ENCODE results near the gene GPR84.
A peak's percentile ranks its signal among the peaks of the same experiment; 100 is the strongest.

The GPR84 gene

DNA sequence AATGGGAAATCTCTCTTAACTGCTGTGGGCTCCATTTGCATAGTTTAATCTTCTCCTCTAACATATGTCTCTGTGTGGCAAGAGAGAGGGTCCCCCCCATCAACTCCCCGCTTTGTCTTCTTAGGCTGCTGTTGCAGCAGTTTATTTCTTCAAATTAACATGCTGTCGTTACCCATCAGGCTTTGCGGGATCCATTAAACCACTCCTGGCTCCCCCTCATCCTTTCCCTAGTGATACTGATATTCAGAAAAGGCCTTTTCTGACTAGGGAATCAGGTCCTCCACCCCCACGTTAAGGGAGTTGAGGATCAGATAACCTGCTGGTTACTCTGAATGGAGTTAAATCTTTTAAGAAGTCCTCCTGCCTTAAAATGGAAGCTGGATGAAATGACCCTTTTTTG lies 15.2 kb downstream of the GPR84 start:
- Histone ChIP-seq H3K4me2 (ENCODE audit: low read length) (no peak overlapping the region), H3K36me3 (ENCODE audit: control insufficient read depth, insufficient read depth, low read length) (peaks cover 11% of the 10 kb centered on the region), H3K56ac (ENCODE audit: low read length) (no peak overlapping the region), H3K18ac (ENCODE audit: low read length) (no peak overlapping the region), H3K79me2 (ENCODE audit: control insufficient read depth, insufficient read depth, low read length) (no peaks in the 10 kb centered on the region), H2BK5ac (ENCODE audit: low read length) (no peak overlapping the region), H3K27me3 (ENCODE audit: insufficient read depth, low read length, poor library complexity) (no peaks in the 10 kb centered on the region), H2AK5ac (ENCODE audit: low read length) (no peak overlapping the region), H3K27ac (ENCODE audit: low read depth, low read length) (no peak overlapping the region), H3K4me1 (ENCODE audit: control insufficient read depth, low read depth, low read length) (peaks cover 18% of the 10 kb centered on the region), H3K4ac (ENCODE audit: low read depth, low read length) (no peak overlapping the region), H2BK15ac (replicated peaks; ENCODE audit: low read depth) (no peak overlapping the region), H3K4me3 (ENCODE audit: low read length) (no peak overlapping the region), H4K8ac (ENCODE audit: low read depth, low read length) (no peak overlapping the region), H3K9ac (ENCODE audit: low read length) (no peak overlapping the region), H2BK120ac (ENCODE audit: low read depth, low read length) (no peak overlapping the region), H4K5ac (ENCODE audit: low read length) (no peak overlapping the region), H3K79me1 (ENCODE audit: low read length) (no peaks in the 10 kb centered on the region), H3K23ac (ENCODE audit: low read length) (no peak overlapping the region)
- no CpG with 5 or more reads among the region's 4 CpGs for WGBS (ENCODE audit: extremely low coverage, insufficient coverage, low lambda C conversion rate)
- no peak for DNase-seq

GRCh38 chr12:54341378-54342300 lies 22.6 kb downstream of the GPR84 start:
- no peak overlapping the region for H3K4ac ChIP-seq (ENCODE audit: low read depth, low read length)
- H3K27me3 ChIP-seq (ENCODE audit: insufficient read depth, low read length, poor library complexity) = no peaks in the 10 kb centered on the region
- no peak overlapping the region for H2BK120ac ChIP-seq (ENCODE audit: low read depth, low read length)
- H3K79me2 ChIP-seq (ENCODE audit: control insufficient read depth, insufficient read depth, low read length) = no peaks in the 10 kb centered on the region
- peaks cover 7% of the 10 kb centered on the region for H3K79me1 ChIP-seq (ENCODE audit: low read length)
- no peak overlapping the region for H4K8ac ChIP-seq (ENCODE audit: low read depth, low read length)
- no peak overlapping the region for H4K5ac ChIP-seq (ENCODE audit: low read length)
- no peak overlapping the region for H3K56ac ChIP-seq (ENCODE audit: low read length)
- H3K4me3 ChIP-seq (ENCODE audit: low read length) = no peak overlapping the region
- peaks cover 10% of the 10 kb centered on the region for H3K4me1 ChIP-seq (ENCODE audit: control insufficient read depth, low read depth, low read length)
- H2BK5ac ChIP-seq (ENCODE audit: low read length) = no peak overlapping the region
- H3K18ac ChIP-seq (ENCODE audit: low read length) = no peak overlapping the region
- H3K23ac ChIP-seq (ENCODE audit: low read length) = no peak overlapping the region
- WGBS (ENCODE audit: extremely low coverage, insufficient coverage, low lambda C conversion rate) = no CpG with 5 or more reads among the region's 9 CpGs
- no peak overlapping the region for H3K4me2 ChIP-seq (ENCODE audit: low read length)
- no peak overlapping the region for H2BK15ac ChIP-seq (replicated peaks; ENCODE audit: low read depth)
- H2AK5ac ChIP-seq (ENCODE audit: low read length) = no peak overlapping the region
- H3K27ac ChIP-seq (ENCODE audit: low read depth, low read length) = peak overlapping the region; percentile 46
- H3K9ac ChIP-seq (ENCODE audit: low read length) = no peak overlapping the region
- no peak for DNase-seq
- H3K36me3 ChIP-seq (ENCODE audit: control insufficient read depth, insufficient read depth, low read length) = peaks cover 2% of the 10 kb centered on the region

DNA sequence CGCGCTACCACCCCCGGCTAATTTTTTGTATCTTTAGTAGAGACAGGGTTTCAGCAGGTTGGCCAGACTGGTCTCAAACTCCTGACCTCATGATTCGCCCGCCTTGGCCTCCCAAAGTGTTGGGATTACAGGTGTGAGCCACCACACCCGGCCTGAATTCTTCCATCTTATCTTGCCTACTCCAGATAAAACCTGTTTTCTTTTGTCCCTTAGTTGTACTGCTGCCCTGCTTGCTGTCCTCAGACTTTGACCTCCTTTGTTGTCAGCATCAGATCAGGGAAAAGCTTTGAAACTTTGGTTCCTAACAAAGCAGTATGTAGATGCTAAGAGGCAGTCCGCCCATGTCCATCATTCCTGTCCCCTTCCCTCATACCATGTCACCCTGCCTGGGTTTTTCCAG lies 23.4 kb downstream of the GPR84 start:
- Histone ChIP-seq H4K8ac (ENCODE audit: low read depth, low read length) (no peak overlapping the region), H3K79me1 (ENCODE audit: low read length) (peaks cover 7% of the 10 kb centered on the region), H3K23ac (ENCODE audit: low read length) (no peak overlapping the region), H2BK15ac (replicated peaks; ENCODE audit: low read depth) (no peak overlapping the region), H3K9ac (ENCODE audit: low read length) (no peak overlapping the region), H4K5ac (ENCODE audit: low read length) (no peak overlapping the region), H3K79me2 (ENCODE audit: control insufficient read depth, insufficient read depth, low read length) (no peaks in the 10 kb centered on the region), H3K18ac (ENCODE audit: low read length) (no peak overlapping the region), H3K27me3 (ENCODE audit: insufficient read depth, low read length, poor library complexity) (no peaks in the 10 kb centered on the region), H3K56ac (ENCODE audit: low read length) (no peak overlapping the region), H2AK5ac (ENCODE audit: low read length) (no peak overlapping the region), H2BK120ac (ENCODE audit: low read depth, low read length) (no peak overlapping the region), H3K4me3 (ENCODE audit: low read length) (no peak overlapping the region), H3K4ac (ENCODE audit: low read depth, low read length) (no peak overlapping the region), H3K36me3 (ENCODE audit: control insufficient read depth, insufficient read depth, low read length) (peaks cover 2% of the 10 kb centered on the region), H3K27ac (ENCODE audit: low read depth, low read length) (peak overlapping the region; percentile 46), H2BK5ac (ENCODE audit: low read length) (no peak overlapping the region), H3K4me2 (ENCODE audit: low read length) (no peak overlapping the region), H3K4me1 (ENCODE audit: control insufficient read depth, low read depth, low read length) (peaks cover 10% of the 10 kb centered on the region)
- WGBS (ENCODE audit: extremely low coverage, insufficient coverage, low lambda C conversion rate) = no CpG with 5 or more reads among the region's 7 CpGs
- no peak for DNase-seq

- Histone ChIP-seq H3K18ac (ENCODE audit: low read length) (no peak overlapping the region), H4K8ac (ENCODE audit: low read depth, low read length) (no peak overlapping the region), H3K27me3 (ENCODE audit: insufficient read depth, low read length, poor library complexity) (no peaks in the 10 kb centered on the region), H3K4me3 (ENCODE audit: low read length) (no peak overlapping the region), H3K4me1 (ENCODE audit: control insufficient read depth, low read depth, low read length) (peaks cover 10% of the 10 kb centered on the region), H2BK5ac (ENCODE audit: low read length) (peak overlapping the region; percentile 9), H3K79me2 (ENCODE audit: control insufficient read depth, insufficient read depth, low read length) (no peaks in the 10 kb centered on the region), H3K4ac (ENCODE audit: low read depth, low read length) (no peak overlapping the region), H2BK120ac (ENCODE audit: low read depth, low read length) (no peak overlapping the region), H3K27ac (ENCODE audit: low read depth, low read length) (peak overlapping the region; percentile 21), H3K23ac (ENCODE audit: low read length) (peak overlapping the region; percentile 6), H3K36me3 (ENCODE audit: control insufficient read depth, insufficient read depth, low read length) (peaks cover 2% of the 10 kb centered on the region), H3K4me2 (ENCODE audit: low read length) (no peak overlapping the region), H3K79me1 (ENCODE audit: low read length) (peaks cover 7% of the 10 kb centered on the region), H4K5ac (ENCODE audit: low read length) (no peak overlapping the region), H3K9ac (ENCODE audit: low read length) (peak overlapping the region; percentile 15), H2BK15ac (replicated peaks; ENCODE audit: low read depth) (no peak overlapping the region), H3K56ac (ENCODE audit: low read length) (peak overlapping the region; percentile 30), H2AK5ac (ENCODE audit: low read length) (no peak overlapping the region)
- no CpG with 5 or more reads among the region's 4 CpGs for WGBS (ENCODE audit: extremely low coverage, insufficient coverage, low lambda C conversion rate)
- DNase-seq = peak; percentile 84
Measured at GRCh38 chr12:54338698-54339296, 25.5 kb downstream of the GPR84 start.

GRCh38 chr12:54337854-54338650 lies 26.2 kb downstream of the GPR84 start:
- WGBS (ENCODE audit: extremely low coverage, insufficient coverage, low lambda C conversion rate) = no CpG with 5 or more reads among the region's 3 CpGs
- Histone ChIP-seq H3K4me2 (ENCODE audit: low read length) (no peak overlapping the region), H3K9ac (ENCODE audit: low read length) (no peak overlapping the region), H3K4ac (ENCODE audit: low read depth, low read length) (no peak overlapping the region), H3K36me3 (ENCODE audit: control insufficient read depth, insufficient read depth, low read length) (no peaks in the 10 kb centered on the region), H3K18ac (ENCODE audit: low read length) (peak overlapping the region; percentile 31), H2BK5ac (ENCODE audit: low read length) (no peak overlapping the region), H3K27me3 (ENCODE audit: insufficient read depth, low read length, poor library complexity) (no peaks in the 10 kb centered on the region), H3K4me1 (ENCODE audit: control insufficient read depth, low read depth, low read length) (peaks cover 10% of the 10 kb centered on the region), H2BK120ac (ENCODE audit: low read depth, low read length) (no peak overlapping the region), H3K79me1 (ENCODE audit: low read length) (peaks cover 10% of the 10 kb centered on the region), H3K4me3 (ENCODE audit: low read length) (no peak overlapping the region), H2AK5ac (ENCODE audit: low read length) (no peak overlapping the region), H3K23ac (ENCODE audit: low read length) (no peak overlapping the region), H3K56ac (ENCODE audit: low read length) (peak overlapping the region; percentile 25), H4K5ac (ENCODE audit: low read length) (no peak overlapping the region), H4K8ac (ENCODE audit: low read depth, low read length) (no peak overlapping the region), H2BK15ac (replicated peaks; ENCODE audit: low read depth) (no peak overlapping the region), H3K27ac (ENCODE audit: low read depth, low read length) (peak overlapping the region; percentile 31), H3K79me2 (ENCODE audit: control insufficient read depth, insufficient read depth, low read length) (no peaks in the 10 kb centered on the region)
- DNase-seq = no peak

All from mesendoderm (in vitro differentiated cells).